HG02623 (cell line): Measurements from ENCODE around the gene SORCS3.

Experiments used
- ATAC-seq: cut with Tn5 transposase; IDR thresholded peaks from one replicate; pipeline ENCODE4 v1.9.1; 2021; ENCODE audit warnings: moderate library complexity; ENCODE audit not compliant: unreplicated experiment

The SORCS3 gene

DNA sequence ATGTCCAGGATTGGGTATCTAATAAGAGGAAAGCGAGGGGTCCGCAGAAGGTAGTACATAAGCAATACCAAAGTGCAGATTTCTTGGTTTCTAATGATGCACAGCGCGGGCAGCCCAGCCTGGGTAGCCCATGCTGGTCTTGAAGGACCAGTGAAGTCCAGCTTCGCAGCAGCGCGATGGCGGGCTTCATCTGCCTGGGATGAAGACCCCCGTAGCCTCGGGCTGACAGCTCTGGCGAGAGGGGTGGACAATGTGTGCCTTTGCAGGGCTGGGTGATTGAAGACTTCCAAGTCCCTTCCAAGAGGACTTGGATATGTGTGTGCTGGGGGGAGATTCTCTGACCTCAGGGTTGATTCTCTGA is 2.2 kb downstream of the SORCS3 start:
- ATAC-seq: no peak

DNA sequence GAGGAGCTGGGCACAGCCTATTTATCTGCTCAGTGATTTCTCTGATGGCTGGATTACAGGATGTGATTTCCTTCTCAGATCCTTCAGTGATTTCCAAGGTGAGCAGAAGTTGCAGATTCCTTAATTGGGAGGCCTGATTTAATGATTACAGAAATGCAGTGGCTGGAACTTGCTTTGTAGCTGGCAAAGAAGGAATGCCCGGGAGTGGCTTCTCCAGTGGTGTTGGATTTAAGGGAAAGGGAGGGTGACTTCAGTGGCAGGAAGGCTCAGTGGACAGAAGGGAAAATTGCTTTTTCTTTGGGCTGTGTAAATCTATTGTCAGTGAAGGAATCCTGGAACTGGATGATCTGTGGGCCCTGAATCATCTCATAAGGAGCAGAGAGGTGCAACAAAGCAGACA is 5.1 kb downstream of the SORCS3 start:
- no peak for ATAC-seq

DNA sequence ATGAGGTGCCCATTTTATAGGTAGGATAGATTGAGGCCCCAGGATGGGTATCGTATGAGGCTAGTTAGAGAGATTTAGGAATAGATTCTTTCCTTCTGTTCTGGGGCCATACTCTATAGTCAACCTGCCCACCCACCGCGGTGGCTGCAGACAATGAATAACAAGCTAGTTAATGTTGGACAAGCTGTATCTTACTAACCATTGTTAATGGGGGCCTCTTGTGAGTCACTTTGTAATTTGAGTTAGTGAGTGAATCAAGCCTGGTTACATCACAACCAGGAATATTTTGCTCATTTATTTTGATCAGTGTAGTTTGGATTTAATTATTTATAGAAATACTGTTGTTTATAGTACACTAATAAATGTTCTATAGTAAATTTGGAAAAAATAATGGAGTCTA is 7.3 kb downstream of the SORCS3 start:
- ATAC-seq: no peak

DNA sequence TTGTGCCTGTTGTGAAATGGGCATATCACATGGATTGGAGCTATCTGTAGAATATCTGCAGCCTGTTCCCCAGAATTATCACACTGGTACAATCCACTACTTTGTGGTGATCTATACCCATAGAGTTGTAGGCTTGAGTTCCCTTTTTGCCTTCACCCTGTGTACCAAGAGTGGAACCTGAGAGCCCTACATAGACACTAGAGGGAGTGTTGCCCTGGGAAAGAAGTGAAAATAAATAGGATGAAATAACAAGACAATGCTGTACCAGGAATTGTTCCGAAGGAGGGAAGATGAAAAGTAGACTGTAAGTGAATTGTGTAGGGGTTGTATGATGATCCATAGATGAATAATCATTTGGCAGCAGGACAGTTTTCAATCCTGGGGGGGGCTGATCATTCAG is 9.0 kb downstream of the SORCS3 start:
- ATAC-seq: no peak

GRCh38 chr10:104650635-104651331 is 9.7 kb downstream of the SORCS3 start:
- ATAC-seq: no peak

DNA sequence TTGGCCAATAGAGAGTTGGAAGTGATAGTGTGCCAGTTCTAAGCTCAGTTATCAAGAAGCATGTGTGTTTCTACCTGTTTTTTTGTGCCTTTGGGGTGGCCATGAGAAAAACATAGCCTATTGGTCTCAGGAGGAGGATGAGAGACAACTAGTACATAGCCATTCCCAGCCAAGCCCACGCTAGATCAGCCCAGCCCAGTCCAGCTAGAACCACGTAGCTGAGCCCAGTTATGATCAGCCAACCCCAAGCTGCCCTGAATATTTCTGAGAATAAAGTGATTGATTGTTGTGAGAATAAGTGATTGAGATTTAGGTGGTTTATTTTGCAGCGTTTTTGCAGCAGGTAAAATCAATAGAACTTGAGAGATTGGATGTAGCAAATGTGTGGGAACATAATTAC is 15.9 kb downstream of the SORCS3 start:
- no peak for ATAC-seq

GRCh38 chr10:104657457-104657856 is 16.4 kb downstream of the SORCS3 start:
- ATAC-seq: no peak

GRCh38 chr10:104658067-104658466 is 17.0 kb downstream of the SORCS3 start:
- no peak for ATAC-seq

- ATAC-seq: no peak
Observed at GRCh38 chr10:104659809-104660208, 18.7 kb downstream of the SORCS3 start.

- ATAC-seq: no peak
Observed at GRCh38 chr10:104663076-104663475, 22.0 kb downstream of the SORCS3 start.

- ATAC-seq: no peak
Observed at GRCh38 chr10:104663563-104663962, 22.5 kb downstream of the SORCS3 start.

GRCh38 chr10:104664205-104664604 is 23.1 kb downstream of the SORCS3 start:
- ATAC-seq: no peak

- ATAC-seq: no peak
Observed at GRCh38 chr10:104665174-104665573, 24.1 kb downstream of the SORCS3 start.

- ATAC-seq: no peak
Observed at GRCh38 chr10:104666106-104666505, 25.0 kb downstream of the SORCS3 start.

GRCh38 chr10:104676874-104677273 is 35.8 kb downstream of the SORCS3 start:
- ATAC-seq: no peak

DNA sequence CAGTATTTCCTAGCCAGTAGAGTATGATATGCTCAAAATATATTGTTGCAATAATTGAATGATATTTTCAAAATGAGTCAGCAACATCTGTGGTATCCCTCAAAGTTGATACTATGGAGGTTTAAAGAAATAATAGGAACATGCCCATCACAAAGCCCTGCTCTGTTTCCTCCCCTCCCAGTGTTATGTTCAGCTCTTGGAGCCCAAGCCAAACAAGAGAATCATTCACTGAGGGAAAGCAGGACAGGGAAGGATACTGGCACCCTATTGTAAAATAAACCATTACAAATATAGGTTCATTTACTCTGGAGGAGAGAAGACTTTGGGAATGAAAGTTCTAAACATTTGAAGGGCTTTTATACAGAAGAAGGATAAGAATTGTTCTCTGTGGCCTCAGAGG is 37.6 kb downstream of the SORCS3 start:
- ATAC-seq: no peak

GRCh38 chr10:104680467-104681401 is 39.6 kb downstream of the SORCS3 start:
- ATAC-seq: no peak

- no peak for ATAC-seq
Observed at GRCh38 chr10:104681485-104681884, 40.4 kb downstream of the SORCS3 start.

GRCh38 chr10:104683567-104683966 is 42.5 kb downstream of the SORCS3 start:
- ATAC-seq: no peak

DNA sequence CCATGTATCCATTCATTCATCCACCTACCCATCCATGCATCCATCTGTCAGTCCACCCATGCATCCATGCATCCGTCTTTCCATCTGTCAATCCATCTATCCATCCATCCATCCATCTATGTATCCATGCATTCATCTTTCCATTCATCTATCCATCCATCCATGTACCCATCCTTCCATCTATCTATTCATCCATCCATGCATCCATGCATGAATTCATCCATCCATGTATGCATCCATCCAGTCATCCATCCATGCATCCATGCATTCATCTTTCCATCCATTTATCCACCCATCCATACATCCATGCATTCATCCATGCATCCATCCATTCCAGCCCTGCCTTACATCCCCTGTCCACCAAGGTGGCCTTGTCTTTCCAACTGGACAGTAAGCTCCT is 45.7 kb downstream of the SORCS3 start:
- no peak for ATAC-seq

DNA sequence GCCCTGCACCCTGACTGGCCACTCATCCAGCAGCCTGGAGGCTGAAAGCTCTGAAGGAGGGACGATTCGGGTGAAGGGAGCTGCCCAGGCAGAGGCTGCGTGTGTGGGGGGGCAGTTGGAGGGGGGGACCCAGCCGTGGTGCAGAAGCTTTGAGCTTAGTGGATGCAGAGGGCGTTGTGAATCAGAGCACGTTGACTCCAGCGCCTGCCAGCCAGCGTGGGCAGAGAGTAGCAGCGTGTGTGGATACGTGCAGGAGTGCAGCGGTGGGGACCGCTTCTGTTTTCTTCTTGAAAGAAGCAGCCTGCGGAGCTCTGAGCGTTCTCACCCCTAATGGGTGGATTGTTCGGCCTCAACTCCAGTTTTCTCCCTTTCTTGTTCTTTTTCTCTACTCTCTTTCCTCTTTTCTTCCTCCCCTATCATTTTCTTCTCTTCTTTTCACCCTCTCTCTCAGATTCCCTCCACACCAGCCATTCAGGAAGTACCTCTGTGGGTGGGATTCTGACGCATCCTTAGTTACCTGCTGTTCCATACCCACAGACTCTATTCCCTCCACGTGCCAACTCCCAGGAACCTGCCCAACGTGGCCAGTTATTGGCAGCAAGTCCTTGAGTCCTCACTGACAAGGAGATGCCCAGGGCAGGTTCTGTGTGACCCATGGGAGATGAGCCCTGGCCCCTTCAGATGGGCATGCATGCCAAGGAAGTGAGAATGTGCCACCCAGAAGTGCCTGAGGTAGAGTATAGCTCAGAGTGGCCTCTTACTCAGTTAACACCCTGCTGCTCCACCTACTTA is 47.4 kb downstream of the SORCS3 start:
- no peak for ATAC-seq

- no peak for ATAC-seq
Observed at GRCh38 chr10:104689105-104689504, 48.0 kb downstream of the SORCS3 start.
